GM19351 (cell line): ENCODE measurements around the gene FOXI1.
"Not testable (repeated sequence)": the region's sequence is repeated elsewhere in the genome, so short reads cannot be mapped to it uniquely, and the experiment has no call there.

Experiments used
- ATAC-seq: cut with Tn5 transposase; IDR thresholded peaks from one replicate; pipeline ENCODE4 v1.9.1; 2021; ENCODE audit warnings: mild to moderate bottlenecking, moderate library complexity; ENCODE audit not compliant: unreplicated experiment

FOXI1 gene

GRCh38 chr5:170121321-170121720 lies 15.6 kb downstream of the FOXI1 start:
- ATAC-seq, result no peak

DNA sequence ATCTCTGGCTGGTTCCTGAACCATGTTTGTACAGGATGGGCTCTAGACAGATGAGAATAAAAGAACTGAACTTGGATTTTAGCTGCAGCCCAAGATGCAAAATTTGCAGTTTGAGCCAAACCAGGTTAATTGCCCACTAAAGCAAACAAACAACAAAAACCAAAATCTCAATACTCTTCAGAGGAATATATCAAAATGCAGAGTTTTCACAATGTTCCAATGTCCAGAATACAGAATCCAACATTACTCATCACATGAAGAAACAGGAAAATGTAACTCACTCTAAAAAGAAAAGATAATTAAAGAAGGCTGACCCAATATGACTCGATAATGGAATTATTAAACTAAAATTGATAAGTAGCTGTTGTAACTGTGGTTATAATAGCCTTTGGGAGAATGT lies 20.4 kb downstream of the FOXI1 start:
- ATAC-seq, result no peak

DNA sequence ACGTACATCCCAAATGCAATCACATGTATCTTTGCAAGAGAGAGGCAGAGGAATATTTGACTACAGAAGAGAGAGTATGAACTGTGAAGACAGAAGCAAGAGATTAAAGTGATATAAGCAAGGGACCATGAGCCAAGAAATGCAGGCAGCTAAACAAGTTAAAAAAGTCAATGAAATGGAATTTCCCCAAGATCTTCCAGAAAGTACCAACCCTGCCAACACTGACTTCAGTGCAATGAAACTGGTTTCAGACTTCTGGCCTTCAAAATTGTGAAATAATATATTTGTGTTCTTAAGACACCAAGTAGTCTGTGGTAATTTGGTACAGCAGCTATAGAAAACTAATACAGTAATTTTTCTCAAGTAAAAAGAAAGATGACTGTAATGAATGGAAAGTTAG lies 20.9 kb downstream of the FOXI1 start:
- no peak for ATAC-seq

GRCh38 chr5:170131235-170131634 lies 25.5 kb downstream of the FOXI1 start:
- no peak for ATAC-seq

DNA sequence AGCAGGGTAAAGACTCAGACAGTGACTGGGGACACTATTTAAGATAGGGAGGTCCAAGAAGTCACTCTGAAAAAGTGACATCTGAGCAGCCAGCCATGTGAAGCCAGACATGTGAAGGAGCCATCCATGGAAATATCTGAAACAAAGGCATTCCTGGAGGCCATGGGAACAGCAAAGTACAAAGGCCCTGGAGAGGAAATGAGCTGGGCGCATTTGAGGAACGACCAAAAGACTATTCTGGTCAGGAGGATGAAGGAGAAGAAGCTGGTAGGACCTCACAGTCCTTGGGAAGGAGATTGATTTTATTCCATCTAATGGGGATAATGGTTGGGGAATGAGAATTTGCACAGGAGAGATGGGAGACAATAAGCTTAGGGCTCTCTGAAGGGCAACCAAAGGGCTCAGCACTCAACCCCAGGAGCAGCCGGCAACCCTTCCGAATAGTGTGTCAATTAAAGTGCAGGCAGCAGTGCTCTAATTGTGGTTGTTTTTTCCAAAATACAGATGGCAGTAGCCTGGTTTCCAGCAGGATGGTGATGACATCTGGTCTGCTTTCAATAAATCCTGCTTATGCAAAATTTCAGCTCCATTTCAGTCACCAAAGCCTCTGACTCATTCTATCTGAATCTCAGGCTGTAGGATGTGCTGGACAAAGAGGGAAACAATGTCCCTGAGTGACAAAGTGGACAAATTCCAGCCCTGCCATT lies 26.7 kb downstream of the FOXI1 start:
- no peak for ATAC-seq

DNA sequence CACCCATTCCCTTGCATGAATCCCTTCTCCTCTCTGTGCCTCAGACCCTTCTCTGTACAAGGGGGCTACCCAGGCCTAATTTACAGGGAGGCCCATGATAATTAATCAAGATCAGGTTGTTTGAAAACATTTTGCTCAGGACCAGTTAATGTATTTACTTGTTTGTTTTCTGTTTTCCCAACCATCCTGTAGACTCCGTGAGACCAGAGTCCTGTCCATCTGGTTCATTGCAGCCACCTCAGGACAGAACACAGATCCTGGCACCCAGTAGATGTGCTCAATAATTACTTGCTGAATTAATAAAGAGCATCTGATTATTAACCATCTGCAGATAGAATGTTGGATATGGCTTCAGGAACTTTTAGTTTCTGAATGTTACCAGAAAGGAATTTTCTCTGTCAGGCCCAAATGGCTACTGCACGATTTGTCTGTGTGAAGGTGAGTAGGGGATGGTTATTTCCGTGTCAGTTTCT lies 27.3 kb downstream of the FOXI1 start:
- no peak for ATAC-seq

- no peak for ATAC-seq
These were observed 30.2 kb downstream of the FOXI1 start for GRCh38 chr5:170135796-170136490.

GRCh38 chr5:170136506-170136905 lies 30.8 kb downstream of the FOXI1 start:
- no peak for ATAC-seq

- ATAC-seq, result no peak
These were observed 32.1 kb downstream of the FOXI1 start for GRCh38 chr5:170137694-170138214.

GRCh38 chr5:170138273-170138672 lies 32.6 kb downstream of the FOXI1 start:
- ATAC-seq, result no peak

- ATAC-seq, result no peak
These were observed 34.2 kb downstream of the FOXI1 start for GRCh38 chr5:170139786-170140335.

- ATAC-seq, result not testable (repeated sequence)
These were observed 35.5 kb downstream of the FOXI1 start for GRCh38 chr5:170141196-170141595.

DNA sequence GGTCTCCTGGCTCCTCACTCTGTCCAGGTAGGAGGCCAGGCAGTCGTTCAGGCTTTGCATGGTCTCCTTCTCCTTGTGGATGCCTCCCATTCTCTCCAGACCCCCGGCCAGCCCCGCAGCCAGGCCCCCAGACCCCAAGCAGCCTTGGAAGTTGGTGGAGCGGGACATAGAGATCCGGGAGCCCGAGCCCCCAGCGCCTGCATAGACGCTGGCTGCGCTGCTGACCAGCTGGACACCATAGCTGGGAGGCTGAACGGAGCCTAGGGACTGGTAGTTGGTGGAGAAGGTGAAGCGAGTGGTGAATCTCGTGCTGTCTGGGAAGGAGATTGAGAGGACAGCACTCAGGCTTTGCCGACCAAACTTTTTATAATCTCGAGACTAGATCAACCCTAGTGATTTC lies 35.9 kb downstream of the FOXI1 start:
- no peak for ATAC-seq

GRCh38 chr5:170142196-170142595 lies 36.5 kb downstream of the FOXI1 start:
- no peak for ATAC-seq

GRCh38 chr5:170143091-170143490 lies 37.4 kb downstream of the FOXI1 start:
- no peak for ATAC-seq

- no peak for ATAC-seq
These were observed 38.0 kb downstream of the FOXI1 start for GRCh38 chr5:170143710-170144109.

DNA sequence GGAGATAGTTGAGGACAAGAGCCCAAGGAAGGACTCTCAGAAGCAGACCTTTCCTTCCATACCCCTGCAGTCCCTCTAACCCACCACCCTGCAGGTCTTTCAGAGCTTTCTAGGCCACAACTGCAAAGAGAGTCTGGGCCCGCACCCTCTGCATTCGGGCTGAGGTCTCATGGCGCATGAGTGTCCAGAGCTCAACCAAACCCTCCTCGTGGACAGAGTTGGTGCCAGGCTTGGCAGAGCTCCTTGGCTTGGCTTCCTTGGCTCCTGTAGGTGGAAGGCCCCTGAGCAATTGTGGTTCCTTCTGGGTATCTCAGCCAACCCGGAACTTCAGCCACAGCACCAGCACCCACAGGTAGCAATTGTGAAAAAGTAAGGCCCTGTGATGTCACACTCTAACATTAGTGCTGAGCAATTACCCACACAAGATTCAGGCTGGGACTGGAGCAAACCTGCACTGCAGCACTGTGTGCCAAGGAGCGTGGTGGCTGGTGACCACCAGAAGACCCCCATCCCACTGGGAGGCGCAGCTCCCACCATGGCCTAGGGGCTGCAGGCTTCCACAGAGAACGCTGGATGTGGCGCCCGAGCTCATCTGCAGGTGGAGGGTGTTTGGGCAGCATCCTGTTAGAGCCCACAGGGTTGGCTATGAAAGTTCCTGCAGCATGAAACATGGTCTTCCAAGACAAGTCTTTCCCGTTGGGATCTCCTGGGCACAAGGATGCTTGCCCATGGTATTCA lies 38.8 kb downstream of the FOXI1 start:
- ATAC-seq, result no peak

- ATAC-seq, result no peak
These were observed 39.8 kb downstream of the FOXI1 start for GRCh38 chr5:170145462-170145861.

- no peak for ATAC-seq
These were observed 41.5 kb downstream of the FOXI1 start for GRCh38 chr5:170147051-170147752.

GRCh38 chr5:170147753-170148264 lies 42.1 kb downstream of the FOXI1 start:
- ATAC-seq, result no peak
